Bronchial epithelial cell (primary cell): ENCODE results near the gene DCDC1. TPM values are rescaled to one million over a fixed set of nuclear protein-coding genes. Genes with fewer than 3 reads are reported as not detected.

Experiments
- DNase-seq: peaks from one replicate; pipeline ENCODE4 v3.0.0-alpha.2; 2010; ENCODE audit warnings: low read depth
- FAIRE-seq: peaks from 2 replicates; lab custom pipeline; 2011; peaks lifted over from hg19 to GRCh38; lab: Jason Lieb, UNC
- H3K27me3 ChIP-seq: 2 replicates; pipeline ENCODE4 v1.5.1; 2011; ENCODE audit warnings: low read length; ENCODE audit not compliant: control insufficient read depth, insufficient read depth
- H3K36me3 ChIP-seq: 2 replicates; pipeline ENCODE4 v1.5.1; 2011; ENCODE audit warnings: low read length; ENCODE audit not compliant: control insufficient read depth, insufficient read depth
- H3K4me3 ChIP-seq: 2 replicates; pipeline ENCODE4 v1.5.1; 2011; ENCODE audit warnings: mild to moderate bottlenecking, low read depth, low read length, control low read depth
- CTCF ChIP-seq: IDR thresholded peaks from 2 replicates; pipeline ENCODE4 v1.5.1; 2011; ENCODE audit warnings: mild to moderate bottlenecking, moderate library complexity, low read length, control low read depth, inconsistent platforms; ENCODE audit not compliant: insufficient read depth, severe bottlenecking
- total RNA-seq: library from RNA; depleted of rRNA; stranded (reverse); fragments of >200 nt; gene quantifications from 2 replicates; pipeline ENCODE4 v1.2.1, GENCODE V29; 2014

DCDC1 gene
- total RNA-seq, 1 donor from 2014 or later: not detected

- Histone ChIP-seq H3K4me3 (no peak overlapping the region), H3K27me3 (no peaks in the 10 kb centered on the region), H3K36me3 (no peaks in the 10 kb centered on the region)
- FAIRE-seq: no peak
- DNase-seq: peak; percentile 38
- peak; percentile 36 for TF ChIP-seq CTCF
Observed at GRCh38 chr11:30917859-30918478, 451.6 kb downstream of the DCDC1 start.

- DNase-seq: no peak
- H3K36me3 ChIP-seq: no peaks in the 10 kb centered on the region
- no peak for FAIRE-seq
- no peaks in the 10 kb centered on the region for H3K27me3 ChIP-seq
- no peak overlapping the region for H3K4me3 ChIP-seq
- TF ChIP-seq CTCF: no peak
Observed at GRCh38 chr11:30917266-30917665, 452.3 kb downstream of the DCDC1 start.

GRCh38 chr11:30916764-30917163 is 452.8 kb downstream of the DCDC1 start:
- FAIRE-seq (no peak), DNase-seq (no peak)
- no peaks in the 10 kb centered on the region for H3K36me3 ChIP-seq
- H3K27me3 ChIP-seq: no peaks in the 10 kb centered on the region
- no peak for TF ChIP-seq CTCF
- no peak overlapping the region for H3K4me3 ChIP-seq

- peak; percentile 59 for DNase-seq
- peak; percentile 82 for TF ChIP-seq CTCF
- Histone ChIP-seq H3K4me3 (no peak overlapping the region), H3K36me3 (no peaks in the 10 kb centered on the region), H3K27me3 (no peaks in the 10 kb centered on the region)
- FAIRE-seq: no peak
Observed at GRCh38 chr11:30914143-30914762, 455.3 kb downstream of the DCDC1 start.

- FAIRE-seq: no peak
- H3K36me3 ChIP-seq: no peaks in the 10 kb centered on the region
- no peak for TF ChIP-seq CTCF
- H3K27me3 ChIP-seq: no peaks in the 10 kb centered on the region
- no peak for DNase-seq
- no peak overlapping the region for H3K4me3 ChIP-seq
Observed at GRCh38 chr11:30911247-30911646, 458.3 kb downstream of the DCDC1 start.

- FAIRE-seq (no peak), DNase-seq (no peak)
- TF ChIP-seq CTCF: no peak
- H3K27me3 ChIP-seq: no peaks in the 10 kb centered on the region
- no peak overlapping the region for H3K4me3 ChIP-seq
- no peaks in the 10 kb centered on the region for H3K36me3 ChIP-seq
Observed at GRCh38 chr11:30908857-30909256, 460.7 kb downstream of the DCDC1 start.
